HG03064 (cell line): ENCODE measurements around the gene FANK1.

ENCODE experiments used
- ATAC-seq: cut with Tn5 transposase; IDR thresholded peaks from one replicate; pipeline ENCODE4 v1.9.1; 2021; ENCODE audit warnings: low read depth; ENCODE audit not compliant: unreplicated experiment

Gene FANK1, protein sequence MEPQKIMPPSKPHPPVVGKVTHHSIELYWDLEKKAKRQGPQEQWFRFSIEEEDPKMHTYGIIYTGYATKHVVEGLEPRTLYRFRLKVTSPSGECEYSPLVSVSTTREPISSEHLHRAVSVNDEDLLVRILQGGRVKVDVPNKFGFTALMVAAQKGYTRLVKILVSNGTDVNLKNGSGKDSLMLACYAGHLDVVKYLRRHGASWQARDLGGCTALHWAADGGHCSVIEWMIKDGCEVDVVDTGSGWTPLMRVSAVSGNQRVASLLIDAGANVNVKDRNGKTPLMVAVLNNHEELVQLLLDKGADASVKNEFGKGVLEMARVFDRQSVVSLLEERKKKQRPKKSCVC

DNA sequence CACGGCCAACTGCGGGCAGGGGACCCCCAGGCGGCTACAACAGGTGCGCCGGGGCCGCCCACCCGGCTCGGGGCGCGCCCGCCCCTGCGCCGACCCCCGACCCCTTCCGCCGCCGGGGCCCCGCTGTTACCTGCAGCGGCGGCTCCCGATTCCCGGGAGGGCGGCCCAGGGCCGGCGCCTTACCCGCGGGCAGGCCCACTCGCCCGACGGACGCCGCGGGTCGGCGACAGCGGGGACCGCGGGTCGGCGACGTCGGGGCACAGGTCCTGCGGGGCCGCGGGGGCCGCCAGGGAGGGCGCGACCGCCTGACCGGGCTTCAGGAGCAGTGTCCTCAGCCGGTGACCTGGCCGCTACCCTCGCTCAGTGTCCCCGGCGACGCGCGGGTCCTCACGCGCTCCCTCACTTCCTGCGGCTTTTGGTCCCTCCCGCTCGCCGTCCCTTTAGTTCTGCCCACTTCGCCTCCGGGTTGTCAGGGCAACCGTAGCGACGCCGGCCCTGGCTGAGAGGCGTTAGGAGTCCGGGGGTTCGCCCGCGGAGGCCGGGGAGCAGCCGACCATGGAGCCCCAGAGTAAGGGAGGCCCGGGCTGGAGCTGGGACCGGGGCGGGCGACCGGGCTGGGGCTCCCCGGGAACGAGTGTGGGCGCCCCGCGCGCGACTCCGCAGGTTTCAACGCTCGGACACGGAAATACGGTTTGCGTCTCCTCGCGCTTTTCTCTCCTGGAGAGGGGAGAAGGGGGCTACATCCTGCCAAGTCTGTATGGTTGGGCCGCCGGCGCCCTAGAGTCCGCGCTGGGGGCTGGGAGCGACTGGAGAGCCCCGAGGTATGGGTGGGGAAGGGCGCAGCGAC lies at the start of gene FANK1:
Gene FANK1 (plus strand): TSS at position 477 of the 847 bp plus-strand sequence. CDS start 79 bp downstream, at position 556.
- ATAC-seq = peak; percentile 89

DNA sequence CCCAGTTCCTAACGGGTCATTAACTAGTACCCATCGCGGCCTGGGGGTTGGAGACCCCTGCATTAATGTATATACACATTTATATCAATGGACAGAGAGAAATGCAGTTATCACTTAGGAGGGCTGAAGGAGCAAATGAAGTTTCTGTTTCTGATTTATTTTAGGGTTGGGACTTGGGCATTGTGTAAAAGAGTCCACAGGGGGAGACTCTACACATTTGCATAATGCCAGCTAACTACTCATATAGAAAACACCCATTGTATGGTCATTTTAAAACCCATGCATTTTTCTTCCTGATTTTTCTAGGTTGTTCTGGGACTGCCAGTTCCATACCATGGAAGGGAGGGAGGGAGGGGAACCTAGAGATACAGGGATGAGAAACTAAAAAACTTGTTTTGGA lies 49.5 kb upstream of the FANK1 start:
- no peak for ATAC-seq

DNA sequence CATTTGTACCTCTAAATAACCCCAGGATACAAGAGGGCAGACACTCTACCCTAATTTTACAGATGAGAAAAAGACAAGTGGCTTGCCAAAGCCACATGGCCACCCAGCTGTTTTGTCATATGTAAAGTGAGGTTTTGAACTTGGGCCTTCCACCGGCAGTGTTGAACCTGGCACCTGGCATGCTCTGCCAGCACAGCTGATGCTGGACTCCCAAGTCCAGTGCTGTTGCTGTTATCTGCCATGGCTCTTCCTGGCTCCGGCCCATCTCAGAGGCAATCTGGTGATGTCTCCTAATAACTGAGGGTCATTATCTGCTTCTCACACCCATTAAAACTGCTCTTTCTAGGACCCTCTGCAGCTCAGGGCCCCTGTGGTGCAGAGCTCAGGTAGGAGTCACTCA lies 48.0 kb upstream of the FANK1 start:
- ATAC-seq = no peak

DNA sequence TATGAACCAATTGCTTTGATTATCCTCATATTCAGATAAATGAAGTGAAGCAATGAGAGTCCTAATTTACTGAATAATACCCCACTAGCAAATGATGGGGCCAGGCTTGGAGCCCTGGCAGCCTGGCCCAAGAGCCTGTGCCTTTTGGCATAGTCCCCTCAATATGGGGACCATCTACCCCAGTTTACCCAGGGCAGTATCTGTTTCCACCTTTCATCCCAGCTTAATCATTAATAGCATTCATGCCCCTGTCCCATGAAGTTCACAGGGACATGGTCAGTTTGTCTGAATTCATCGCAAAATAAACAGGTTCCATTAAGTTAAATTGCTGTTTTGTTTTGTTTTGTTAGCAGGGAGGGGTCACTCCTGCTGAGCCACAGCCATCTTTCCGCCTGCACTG lies 47.5 kb upstream of the FANK1 start:
- ATAC-seq = no peak

DNA sequence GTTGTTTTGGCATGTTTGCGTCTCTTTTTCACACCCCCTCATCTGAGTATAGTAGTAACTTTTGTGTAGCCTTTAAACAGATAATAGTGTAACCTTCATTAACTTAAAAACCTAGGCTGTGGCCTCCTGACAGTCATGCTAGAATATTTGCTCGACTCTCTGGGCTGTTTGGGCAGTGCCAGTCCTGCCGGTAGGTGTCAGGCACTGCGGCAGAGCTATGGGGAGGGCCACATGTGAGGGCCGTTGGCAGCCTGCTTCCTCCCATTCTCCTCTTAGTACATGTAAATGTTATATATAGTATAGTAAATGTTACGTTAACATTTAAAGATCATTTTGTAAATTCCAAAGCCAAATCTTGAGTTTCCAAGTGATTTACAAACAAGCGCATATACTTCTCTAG lies 46.9 kb upstream of the FANK1 start:
- no peak for ATAC-seq

DNA sequence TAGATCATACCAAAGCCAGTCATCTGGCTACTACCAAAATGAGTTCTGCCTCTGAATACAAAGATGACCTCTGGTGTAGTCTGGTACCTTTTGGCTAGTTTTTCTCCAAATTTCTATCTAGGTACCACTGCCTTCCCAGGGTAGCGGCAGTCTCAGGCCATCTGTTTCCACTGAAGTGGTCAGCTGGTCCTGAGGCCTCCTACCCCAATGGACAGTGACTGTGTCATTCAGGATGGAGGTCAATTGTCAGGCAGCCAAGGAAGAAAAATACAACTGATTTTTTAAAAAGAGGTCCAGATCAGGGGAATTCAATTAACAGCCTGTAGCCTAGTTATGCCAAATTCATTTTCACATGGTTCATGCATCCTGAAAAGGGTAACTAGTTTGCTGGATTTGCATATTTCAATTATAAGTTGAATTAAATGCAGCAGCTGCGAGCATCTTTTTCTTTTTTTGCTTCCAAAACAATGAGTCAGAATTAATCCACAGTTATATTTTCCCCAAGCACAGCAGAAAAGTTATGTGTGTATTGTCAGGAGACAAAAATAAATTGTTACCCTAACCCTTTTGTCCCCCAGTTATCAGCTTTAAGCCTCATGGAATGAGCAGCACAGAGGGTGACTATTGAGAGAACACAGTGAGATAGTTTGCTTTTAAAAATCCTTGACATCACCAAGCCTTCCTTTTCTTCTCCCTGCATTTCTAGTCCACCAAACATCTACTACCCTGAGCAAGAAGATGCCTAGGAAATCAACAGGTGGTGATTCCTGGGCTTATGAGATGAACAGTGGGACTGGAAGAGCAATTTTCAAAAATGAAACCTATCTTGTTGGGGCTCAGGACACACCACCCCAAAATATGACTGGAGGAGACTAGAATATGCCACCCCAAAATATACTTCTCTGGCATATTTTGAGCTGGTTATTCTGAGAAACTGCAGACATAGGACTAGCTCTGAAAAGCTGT lies 45.3 kb upstream of the FANK1 start:
- no peak for ATAC-seq

DNA sequence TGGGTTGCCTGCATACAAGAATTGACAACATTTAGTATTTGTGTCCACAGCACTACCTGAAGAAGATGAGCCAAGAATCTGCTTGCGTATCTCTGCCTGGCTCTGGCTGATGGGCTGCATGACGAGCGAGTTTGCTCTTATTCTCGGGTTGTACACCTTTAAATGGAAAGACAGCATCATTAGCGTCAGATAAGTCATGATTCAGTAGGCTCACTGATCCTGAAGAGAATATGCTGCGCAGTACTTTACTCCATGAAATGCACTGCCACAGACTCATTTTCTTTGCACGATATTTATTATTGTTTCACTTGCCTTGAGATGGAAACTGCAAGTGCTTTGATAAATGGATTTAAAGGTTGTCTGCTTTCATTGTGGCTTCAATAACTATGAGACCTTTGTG lies 43.9 kb upstream of the FANK1 start:
- no peak for ATAC-seq

DNA sequence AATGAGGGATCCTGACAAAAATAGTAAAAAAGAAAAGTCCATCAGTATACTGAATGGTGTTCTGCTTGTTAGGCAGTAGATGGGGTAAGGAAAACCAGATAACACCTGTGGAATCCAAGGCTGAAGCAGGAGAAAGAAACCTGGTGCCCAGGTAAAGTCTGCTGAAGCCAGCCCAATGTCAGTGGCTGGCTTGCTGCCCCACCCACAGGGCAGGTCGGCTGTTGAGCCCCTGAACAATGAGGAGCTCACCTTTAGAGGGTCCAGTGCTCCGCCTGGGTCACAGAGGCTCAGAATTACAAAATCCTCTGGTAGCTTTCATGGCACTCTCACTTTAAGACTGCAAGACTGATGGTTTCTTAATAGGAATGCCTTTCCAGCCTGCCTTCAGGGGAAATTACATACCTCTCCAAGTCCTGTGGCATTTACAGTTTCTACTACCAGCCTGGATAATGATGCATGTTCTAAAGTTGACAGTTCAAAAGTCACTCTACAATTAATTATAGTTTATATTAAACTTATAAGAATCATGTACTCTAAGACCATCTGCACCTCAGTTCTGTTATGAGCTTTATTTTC lies 39.1 kb upstream of the FANK1 start:
- no peak for ATAC-seq

DNA sequence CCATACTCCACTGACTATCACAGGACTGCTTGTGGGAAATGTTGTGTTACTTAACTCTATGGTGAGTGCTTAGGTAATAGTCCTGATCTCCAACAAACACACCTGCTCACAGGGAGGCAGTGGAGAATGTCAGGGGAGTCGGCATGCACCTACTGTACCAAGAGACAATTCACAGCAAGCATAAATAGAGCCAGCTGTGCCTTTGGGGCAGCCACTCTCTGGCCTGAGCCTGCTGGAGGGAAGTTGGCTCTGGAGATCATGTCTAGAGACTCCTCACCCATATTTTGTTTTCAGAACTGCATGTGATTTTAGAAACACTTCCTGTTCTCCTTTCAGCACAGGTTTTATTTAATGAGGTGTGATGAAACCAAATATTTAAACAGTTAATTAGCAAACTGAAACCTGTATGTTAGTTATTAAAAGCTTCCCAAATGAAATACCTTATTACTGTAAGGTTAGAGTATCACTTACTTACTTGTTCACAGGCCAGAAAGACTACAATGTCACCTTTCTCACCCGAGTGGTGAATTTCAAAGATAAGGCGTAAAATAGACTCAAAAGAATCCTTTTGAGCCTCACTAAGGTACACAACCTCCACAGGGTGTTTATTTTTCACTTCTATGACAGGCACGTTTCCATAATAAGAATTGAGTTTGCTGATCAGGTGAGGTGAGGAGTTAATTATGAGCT lies 37.1 kb upstream of the FANK1 start:
- ATAC-seq = no peak

DNA sequence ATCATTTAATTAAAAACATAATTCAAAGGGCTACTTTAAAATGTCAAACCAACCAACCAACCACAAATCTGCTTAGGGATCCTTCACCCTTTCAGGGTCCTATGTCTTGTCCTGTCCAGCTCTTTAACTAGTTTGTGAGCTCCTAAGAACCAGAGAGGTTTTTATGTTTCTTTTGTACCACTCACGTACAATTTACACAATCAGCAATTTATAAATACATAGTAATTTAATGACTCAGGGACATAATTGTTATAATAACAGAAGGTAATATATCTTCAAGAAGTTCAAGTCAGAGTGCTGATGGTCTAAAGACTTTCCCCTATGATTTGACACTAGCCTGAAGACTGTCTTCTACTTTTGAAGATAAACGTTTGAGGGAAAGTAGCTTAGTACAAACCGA lies 31.2 kb upstream of the FANK1 start:
- no peak for ATAC-seq

DNA sequence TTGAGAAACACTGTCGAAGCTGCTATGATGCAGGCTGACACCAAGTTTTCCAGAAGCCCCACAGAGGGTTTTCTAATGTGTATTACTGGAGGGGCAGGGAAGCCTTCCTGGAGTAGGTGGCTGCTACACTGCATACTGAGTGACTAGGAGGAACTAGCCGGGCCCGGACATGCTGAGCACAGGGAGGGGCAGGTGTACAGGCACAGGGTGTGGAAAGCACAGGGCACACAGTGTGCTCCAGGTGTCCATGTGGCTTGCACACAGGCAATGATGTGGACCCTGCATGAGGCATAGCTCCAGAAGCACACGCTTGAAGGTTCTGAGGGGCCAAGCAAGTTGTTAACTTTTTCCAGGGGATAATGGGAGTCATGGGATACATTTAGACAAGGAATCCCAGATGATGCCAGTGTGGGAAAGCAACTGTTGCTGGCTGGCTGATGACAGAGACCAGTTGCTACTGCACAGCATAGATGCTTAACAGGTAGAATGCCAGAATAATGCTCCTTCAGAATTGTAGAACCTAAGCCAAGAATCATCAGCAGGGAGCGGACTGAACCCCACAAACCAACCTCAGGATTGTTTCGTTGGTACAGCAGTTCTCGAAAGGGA lies 29.8 kb upstream of the FANK1 start:
- no peak for ATAC-seq

DNA sequence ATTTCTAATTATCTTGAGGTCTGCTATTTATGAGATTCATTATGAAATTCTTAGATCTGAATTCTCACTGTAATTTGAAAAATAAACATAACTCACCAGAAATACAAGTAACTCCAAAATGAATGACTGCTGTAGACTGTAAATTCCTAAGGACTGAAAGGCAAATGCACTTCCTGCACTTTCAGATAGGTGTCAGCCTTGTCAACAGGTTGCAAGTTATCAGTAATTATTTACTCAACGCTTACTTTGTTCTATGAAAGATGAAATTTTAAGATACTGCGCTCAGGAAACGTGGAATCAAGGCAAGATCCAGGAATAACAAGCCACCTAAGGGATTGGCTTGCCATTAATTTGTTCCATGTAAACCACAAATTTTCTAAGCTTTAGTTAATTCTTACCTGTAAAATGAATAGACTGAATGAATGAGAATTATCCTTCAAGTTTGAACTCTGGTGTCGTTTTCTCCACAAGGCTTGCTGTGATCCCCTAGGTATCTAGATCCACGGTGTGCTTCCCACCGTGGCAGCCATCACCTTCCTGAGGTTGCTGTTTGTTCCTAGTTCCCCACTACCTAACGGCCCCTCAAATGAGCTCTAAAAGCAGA lies 27.9 kb upstream of the FANK1 start:
- no peak for ATAC-seq

DNA sequence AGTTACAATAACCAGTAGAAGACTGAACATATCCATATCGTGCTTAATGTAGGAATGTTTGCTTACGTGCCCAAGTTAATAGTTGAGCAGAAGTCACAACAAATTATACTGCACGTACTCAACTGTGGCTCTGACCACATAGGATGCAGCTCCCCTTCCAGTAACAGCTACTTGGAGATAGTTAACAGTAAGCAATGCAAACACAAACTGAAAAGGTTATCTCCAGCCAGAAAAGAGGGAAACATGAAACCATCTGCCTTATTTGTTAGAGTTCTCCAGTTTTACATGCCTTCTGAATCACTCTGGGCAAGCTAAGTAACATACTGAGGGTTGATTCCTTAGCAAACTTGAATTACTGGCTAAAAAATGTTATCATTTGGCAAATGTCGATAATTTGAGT lies 25.0 kb upstream of the FANK1 start:
- ATAC-seq = no peak

DNA sequence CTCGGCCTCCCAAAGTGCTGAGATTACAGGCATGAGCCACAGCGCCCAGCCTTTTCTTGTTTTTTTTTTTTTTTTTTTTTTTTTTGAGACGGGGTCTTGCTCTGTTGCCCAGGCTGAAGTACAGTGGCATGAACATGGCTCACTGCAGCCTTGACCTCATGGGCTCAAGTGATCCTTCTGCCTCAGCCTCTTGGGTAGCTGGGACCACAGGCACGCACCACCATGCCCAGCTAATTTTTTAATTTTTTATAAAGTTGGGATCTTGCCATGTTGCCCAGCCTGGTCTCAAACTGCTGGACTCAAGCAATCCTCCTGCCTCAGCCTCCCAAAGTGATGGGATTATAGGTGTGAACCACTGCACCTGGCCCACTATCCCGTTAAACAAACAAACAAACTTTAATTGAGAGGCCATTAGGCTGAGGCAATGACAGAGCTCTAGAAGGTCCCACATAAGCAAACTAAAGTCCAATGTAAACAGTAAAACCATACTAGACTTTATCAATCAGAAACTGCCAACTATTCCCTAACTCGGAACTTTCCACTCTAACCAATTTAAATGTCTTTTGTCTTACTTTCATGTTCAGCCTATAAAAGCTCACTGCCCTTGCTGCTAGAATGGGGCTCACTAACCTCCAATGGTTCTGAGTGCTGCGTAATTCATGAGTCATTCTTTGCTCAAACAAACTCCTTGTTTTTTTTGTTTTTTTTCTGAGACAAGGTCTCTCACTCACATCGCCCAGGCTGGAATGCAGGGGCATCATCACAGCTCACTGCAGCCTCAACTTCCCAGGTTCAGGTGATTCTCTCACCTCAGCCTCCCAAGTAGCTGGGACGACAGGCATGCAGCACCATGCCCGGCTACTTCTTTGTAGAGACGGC lies 17.2 kb upstream of the FANK1 start:
- no peak for ATAC-seq

DNA sequence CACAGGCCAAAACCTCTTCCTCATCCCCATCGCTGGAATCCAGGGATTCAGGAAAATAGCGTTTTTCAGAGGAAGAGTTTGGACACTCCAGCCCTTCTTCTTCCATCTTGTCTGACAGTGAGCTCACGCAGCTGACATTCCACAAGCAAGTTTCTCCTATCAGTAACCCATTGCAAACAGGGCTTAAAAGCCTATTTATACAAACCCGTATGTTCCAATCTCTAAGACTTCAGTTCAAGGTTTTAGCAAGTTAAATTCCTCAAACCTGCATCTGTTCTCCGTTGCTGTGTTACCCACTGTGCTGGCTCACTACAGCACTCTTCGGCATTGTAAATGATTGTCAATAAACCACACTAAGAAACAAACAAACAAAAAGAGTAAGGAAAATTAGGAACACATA lies 15.6 kb upstream of the FANK1 start:
- no peak for ATAC-seq

DNA sequence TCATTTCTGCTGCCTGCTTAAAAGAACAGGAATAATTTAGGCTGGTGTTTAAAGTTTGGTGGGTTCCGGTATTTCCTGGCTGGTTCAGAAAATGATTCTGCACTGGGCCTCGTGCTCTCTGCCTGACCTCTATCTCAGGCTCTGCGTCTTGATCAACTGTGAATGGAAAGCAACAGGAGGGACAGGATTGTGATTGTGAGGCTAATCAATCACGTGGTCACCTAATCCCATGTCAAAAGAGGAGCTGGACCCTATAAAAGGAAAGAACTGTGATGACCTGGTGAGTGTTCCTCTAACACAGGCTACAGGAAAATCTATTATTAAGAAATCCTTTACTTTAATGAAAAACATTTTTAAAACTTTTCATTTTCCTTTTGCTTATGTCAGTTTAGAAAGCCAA lies 15.2 kb upstream of the FANK1 start, which contains the start of gene DHX32:
Gene DHX32 (minus strand): TSS at position 101 of the 400 bp plus-strand sequence. CDS start 468 bp downstream, outside the sequence.
- ATAC-seq = no peak

DNA sequence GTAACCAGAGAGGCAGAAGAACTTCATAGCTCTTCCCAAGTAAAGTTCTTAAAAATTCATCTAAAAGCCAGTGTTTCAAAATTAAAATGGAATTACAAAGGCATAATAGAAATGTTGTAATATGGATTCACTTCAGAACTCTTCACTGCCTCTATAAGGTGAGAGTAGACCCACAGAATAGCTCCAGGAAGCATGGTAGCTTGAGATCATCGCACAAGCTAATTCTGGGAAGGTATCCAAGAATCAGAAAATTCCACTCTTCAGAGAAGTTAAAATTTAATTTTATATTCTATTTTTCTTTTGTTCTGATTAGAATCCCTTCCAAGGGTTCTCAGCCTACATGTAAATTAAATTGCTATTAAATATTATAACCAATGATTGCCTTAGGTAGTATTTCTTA lies 13.8 kb upstream of the FANK1 start:
- ATAC-seq = no peak

DNA sequence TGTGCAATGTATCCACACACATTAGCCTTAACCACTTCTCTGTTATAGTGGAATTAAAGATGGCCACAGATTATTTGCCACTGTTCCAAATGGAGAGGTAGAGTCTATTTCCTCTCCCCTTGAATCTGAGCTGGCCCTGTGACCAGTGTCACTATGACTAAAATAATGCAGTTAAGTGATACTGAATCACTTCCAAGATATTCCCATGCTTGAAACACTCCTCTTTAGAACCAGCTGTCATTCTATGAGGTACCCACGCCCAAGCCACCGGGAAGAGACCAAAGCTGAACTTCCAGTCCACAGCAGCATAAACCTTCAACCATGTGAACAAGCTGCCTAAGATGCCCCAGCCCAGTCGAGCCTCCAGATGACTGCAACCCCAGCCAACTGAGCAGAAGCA lies 13.2 kb upstream of the FANK1 start:
- no peak for ATAC-seq
